ENCODE data around the gene SORL1-AS1.

The SORL1-AS1 gene

GRCh38 chr11:121459413-121460017, 6.7 kb upstream of the SORL1-AS1 start:
- Histone ChIP-seq H3K79me2 (ENCODE audit: control insufficient read depth, insufficient read depth, low read length) (no peaks in the 10 kb centered on the region), H3K27ac (ENCODE audit: insufficient read depth, low read depth, low read length) (no peak overlapping the region), H3K9me3 (replicated peaks; ENCODE audit: control insufficient read depth, insufficient read depth, low read length) (no peaks in the 10 kb centered on the region), H3K4me1 (ENCODE audit: control insufficient read depth, extremely low read depth, insufficient read depth, low read length) (peaks cover 8% of the 10 kb centered on the region), H3K4me3 (replicated peaks in 1 of 3; ENCODE audit: insufficient read depth in 1 of 3, low read depth in 1 of 3, low read length in 3 of 3) (no peak overlapping the region), H4K20me1 (replicated peaks; ENCODE audit: control insufficient read depth, extremely low read depth, insufficient read depth, low read length) (no peaks in the 10 kb centered on the region), H3K4me2 (ENCODE audit: insufficient read depth, low read length) (no peak overlapping the region), H3K27me3 (ENCODE audit: control insufficient read depth in 2 of 2, insufficient read depth in 2 of 2, low read length in 2 of 2) (peaks cover under 1 to 6% of the 10 kb centered on the region in 2 experiments), H2AFZ (ENCODE audit: low read depth, low read length) (no peak overlapping the region), H3K36me3 (ENCODE audit: control insufficient read depth in 2 of 2, extremely low read depth in 1 of 2, insufficient read depth in 2 of 2, low read length in 2 of 2) (no peaks in the 10 kb centered on the region), H3K9ac (replicated peaks; ENCODE audit: extremely low read depth, insufficient read depth, low read length) (no peak overlapping the region), H3K9me1 (replicated peaks; ENCODE audit: control insufficient read depth, extremely low read depth, insufficient read depth, low read length) (no peaks in the 10 kb centered on the region)
- ChIA-PET CTCF (interaction anchor here (0.6 kb wide), 1 partner anchor 13 kb away, joined by 4 read pairs; no protein-coding TSS in a partner anchor), POLR2A (no interaction called here)
- dilution Hi-C loops (cut with MboI; ENCODE audit: extremely low pct_ligation_motif_present, low sequenced_read_pairs) = no loop called here
- DNase-seq (ENCODE audit: low read depth, low spot score) (no peak), FAIRE-seq (no peak)
- TF ChIP-seq JUN (IDR thresholded peaks at IDR 0.05; ENCODE audit: borderline replicate concordance, insufficient read depth, insufficient read length, low read depth) = no peak
- TF ChIP-seq MYC (IDR thresholded peaks at IDR 0.05; ENCODE audit: low read depth, low read length) = no peak
- TF ChIP-seq GATA2 (IDR thresholded peaks at IDR 0.05; ENCODE audit: insufficient read depth, insufficient read length, low read depth, low read length) = no peak
- no peak for TF ChIP-seq EZH2 (IDR thresholded peaks at IDR 0.05; ENCODE audit: borderline replicate concordance, low read depth, low read length, severe bottlenecking)
- no peak for TF ChIP-seq MAX (IDR thresholded peaks at IDR 0.05; ENCODE audit: insufficient read depth, insufficient read length)
- no peak for TF ChIP-seq FOS (IDR thresholded peaks at IDR 0.05; ENCODE audit: borderline replicate concordance, insufficient read depth, low read length)
- TF ChIP-seq POLR2A (IDR thresholded peaks at IDR 0.05; ENCODE audit: low read depth, low read length) = no peak
- TF ChIP-seq POLR2AphosphoS5 (IDR thresholded peaks at IDR 0.05; ENCODE audit: insufficient read depth, low read depth, low read length) = no peak
- TF ChIP-seq, protein P1, sequence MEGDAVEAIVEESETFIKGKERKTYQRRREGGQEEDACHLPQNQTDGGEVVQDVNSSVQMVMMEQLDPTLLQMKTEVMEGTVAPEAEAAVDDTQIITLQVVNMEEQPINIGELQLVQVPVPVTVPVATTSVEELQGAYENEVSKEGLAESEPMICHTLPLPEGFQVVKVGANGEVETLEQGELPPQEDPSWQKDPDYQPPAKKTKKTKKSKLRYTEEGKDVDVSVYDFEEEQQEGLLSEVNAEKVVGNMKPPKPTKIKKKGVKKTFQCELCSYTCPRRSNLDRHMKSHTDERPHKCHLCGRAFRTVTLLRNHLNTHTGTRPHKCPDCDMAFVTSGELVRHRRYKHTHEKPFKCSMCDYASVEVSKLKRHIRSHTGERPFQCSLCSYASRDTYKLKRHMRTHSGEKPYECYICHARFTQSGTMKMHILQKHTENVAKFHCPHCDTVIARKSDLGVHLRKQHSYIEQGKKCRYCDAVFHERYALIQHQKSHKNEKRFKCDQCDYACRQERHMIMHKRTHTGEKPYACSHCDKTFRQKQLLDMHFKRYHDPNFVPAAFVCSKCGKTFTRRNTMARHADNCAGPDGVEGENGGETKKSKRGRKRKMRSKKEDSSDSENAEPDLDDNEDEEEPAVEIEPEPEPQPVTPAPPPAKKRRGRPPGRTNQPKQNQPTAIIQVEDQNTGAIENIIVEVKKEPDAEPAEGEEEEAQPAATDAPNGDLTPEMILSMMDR (IDR thresholded peaks at IDR 0.05; ENCODE audit: extremely low read depth in 1 of 2, insufficient read depth in 1 of 2, low read depth in 1 of 2, low read length in 2 of 2) = no peak
- BruUV-seq (replicated peaks) = no TSS peak
- intact Hi-C loops (cut with micrococcal nuclease) = no loop called here
